ENCODE measurements around the gene TMEM273.

The TMEM273 gene

DNA sequence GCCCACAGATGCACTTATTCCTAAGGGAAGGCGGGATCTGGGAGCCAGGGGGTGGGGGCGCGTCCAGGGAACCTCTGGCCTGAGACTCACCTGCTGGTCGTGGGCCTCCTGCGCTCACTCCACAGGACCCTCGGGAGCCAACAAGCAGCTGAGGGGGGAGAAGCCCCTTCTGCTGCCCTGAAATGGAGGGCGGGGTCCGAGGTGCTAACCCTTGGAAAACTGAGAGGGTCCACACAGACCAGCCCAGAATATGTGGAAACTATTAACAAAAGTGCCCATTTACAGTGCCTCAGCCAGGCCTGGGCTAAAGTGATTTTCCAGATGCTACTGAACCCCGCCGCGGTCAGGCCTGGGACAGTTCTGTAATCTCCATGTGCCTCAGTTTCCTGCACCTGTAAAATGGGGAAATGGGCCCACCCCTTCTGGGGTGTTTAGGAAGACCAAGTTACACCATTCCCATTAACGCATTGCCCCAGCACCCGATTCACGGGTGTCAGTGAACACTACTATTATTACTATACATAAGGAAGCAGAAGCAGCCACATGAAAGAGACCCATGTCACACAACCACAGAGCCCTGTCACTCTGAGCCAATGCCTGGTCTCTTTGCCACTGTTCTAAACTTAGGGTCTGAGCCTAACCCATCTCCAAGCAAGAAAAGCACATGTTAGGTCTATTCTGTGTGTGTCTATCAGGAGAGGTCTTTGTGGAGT is 72.2 kb downstream of the TMEM273 start:
- DNase-seq (ENCODE audit: low read depth), result no peak

DNA sequence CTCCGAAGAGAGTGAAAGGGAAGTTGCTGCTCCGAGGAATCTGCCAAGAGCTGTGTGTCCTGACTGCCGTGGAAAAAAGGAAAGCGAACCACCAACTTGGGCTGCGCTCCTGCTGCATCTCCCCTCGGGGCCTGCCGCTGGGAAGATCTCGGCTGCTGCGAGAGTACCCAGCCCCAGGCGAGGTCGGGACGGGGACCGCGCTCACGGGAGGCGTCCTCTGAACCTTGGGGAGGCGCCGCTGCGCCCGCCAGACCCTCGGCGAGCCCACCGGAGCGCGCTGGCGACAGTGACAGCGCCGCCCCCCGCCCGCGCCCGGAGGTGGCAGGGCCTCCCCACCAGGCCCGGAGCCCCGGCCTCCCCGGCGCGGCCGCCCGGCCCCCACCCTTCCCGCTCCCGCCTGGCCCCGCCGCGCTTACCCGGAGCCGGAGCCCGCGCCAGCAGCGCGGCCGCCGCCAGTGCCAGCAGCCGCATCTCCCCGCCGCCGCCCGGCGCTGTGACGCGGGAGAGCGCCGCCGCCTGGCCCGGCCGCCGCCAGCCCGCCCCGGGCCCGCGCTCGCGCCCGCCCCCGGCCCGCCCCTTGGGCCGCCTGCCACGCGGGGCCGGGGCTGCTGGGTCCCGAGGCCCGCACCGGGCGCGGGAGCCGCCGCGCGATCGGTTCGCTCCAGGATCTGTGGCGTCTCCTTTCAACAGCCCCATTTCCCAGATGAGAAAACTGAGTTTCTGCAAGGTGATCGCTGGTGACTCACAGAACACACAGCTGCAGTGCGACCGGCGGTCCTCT is 73.0 kb downstream of the TMEM273 start, which contains the start of gene VSTM4:
Gene VSTM4 (minus strand): TSS at position 508 of the 781 bp plus-strand sequence. CDS start 37 bp downstream, at position 471.
- no peak for DNase-seq (ENCODE audit: low read depth)

- no peak for DNase-seq (ENCODE audit: low read depth)
Measured at GRCh38 chr10:49114718-49115014, 73.5 kb downstream of the TMEM273 start.

DNA sequence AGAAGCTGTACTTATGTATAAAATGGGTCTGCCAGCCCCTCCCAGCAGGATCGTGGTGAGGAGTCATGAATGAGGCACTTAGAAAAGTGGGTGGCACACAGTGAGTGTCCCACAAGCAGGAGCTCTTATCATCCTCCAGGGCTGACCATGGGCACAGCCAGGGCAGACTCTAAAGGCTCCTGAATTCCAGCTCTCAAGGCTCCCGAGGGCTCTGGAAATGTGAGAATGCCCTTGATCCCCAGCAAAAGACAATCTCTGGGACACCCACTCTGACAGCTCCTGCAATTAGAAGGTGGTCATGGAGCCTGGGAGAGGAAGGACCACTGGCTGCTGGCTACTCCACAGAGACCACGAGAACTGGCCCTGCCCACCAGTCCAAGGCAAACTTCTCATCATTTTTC is 74.5 kb downstream of the TMEM273 start:
- DNase-seq (ENCODE audit: low read depth), result no peak

GRCh38 chr10:49112851-49113250 is 75.3 kb downstream of the TMEM273 start:
- no peak for DNase-seq (ENCODE audit: low read depth)

- no peak for DNase-seq (ENCODE audit: low read depth)
Measured at GRCh38 chr10:49112098-49112497, 76.1 kb downstream of the TMEM273 start.

- DNase-seq (ENCODE audit: low read depth), result no peak
Measured at GRCh38 chr10:49111320-49111698, 76.9 kb downstream of the TMEM273 start.

DNA sequence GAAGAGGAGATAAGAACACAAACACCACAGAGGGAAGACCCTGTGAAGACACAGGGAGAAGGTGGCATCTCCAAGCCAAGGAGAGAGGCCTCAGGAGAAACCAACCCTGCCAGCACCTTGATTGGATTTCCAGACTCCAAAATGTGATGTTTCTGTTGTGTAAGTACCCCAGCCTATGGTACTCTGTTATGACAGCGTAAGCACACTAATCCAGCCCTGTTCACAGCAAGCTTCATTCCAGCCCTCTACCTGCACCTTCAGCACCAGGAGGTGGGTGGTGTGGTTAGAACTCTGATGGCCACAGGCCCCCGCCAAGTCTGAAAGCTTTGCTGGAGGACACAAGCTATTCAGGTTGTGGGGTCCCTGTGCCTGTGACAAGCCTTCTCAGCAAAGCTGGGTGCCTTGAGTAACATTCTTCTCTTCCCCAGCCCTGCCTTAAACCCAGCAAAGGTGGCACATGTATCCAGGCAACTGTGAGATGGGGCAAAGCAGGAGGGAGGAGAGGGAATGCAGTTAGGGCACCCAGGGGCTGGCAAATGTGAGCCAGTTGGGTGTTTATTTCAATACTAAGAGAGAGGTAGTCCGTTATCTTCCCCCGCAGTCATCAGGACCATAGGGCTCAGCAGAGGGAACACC is 77.4 kb downstream of the TMEM273 start:
- DNase-seq (ENCODE audit: low read depth), result no peak

DNA sequence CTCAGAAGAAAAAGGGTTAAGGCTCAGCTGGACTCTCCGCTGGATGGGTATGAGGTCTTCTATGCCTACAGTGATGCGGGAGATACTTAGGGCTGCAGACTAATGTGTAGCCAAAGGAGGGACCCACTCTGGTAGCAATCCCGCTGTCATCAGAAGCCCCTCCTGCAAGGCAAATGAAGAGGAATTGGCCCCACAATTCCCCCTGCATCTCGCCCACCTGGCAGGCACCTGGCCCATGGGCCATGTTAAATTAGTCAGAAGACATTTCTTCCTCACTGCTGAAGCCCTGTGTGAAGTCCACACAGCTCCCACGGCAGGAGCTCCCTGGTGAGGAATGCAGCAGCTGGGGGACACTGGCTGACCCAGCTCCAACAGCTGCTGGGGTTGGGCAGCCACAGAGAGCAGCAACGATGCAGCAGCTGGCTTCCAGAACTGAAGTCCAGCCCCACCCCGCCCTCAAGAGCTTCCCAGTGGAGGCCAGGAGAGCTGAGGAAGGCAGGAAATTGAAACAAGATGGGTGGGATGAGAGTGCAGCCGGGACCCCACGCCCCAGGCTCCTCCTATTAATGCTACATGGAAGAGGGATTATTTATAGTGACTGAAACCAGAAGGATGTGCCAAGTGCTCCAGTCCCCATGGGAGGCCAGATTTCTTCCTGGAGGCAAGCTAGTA is 78.4 kb downstream of the TMEM273 start:
- no peak for DNase-seq (ENCODE audit: low read depth)

DNA sequence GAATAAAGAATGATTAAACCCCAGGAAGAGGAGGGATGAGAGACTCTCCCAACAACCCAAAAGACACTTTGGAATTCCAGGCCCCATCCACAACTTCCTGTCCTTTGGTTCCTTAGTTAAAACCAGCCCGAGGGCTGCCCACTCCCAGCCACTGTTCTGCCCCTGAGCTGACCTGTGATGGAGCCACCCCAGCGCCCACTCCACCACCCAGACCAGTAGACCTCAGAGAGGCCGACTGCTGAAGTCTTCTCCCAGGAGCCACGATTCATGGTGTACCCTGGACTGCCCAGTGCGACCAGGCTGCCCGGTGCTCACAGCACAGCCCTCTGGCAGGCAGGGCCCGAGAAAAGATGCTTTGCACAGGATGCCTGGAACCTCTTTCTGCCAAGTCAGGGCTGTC is 79.5 kb downstream of the TMEM273 start:
- no peak for DNase-seq (ENCODE audit: low read depth)

- no peak for DNase-seq (ENCODE audit: low read depth)
Measured at GRCh38 chr10:49107887-49108267, 80.3 kb downstream of the TMEM273 start.

DNA sequence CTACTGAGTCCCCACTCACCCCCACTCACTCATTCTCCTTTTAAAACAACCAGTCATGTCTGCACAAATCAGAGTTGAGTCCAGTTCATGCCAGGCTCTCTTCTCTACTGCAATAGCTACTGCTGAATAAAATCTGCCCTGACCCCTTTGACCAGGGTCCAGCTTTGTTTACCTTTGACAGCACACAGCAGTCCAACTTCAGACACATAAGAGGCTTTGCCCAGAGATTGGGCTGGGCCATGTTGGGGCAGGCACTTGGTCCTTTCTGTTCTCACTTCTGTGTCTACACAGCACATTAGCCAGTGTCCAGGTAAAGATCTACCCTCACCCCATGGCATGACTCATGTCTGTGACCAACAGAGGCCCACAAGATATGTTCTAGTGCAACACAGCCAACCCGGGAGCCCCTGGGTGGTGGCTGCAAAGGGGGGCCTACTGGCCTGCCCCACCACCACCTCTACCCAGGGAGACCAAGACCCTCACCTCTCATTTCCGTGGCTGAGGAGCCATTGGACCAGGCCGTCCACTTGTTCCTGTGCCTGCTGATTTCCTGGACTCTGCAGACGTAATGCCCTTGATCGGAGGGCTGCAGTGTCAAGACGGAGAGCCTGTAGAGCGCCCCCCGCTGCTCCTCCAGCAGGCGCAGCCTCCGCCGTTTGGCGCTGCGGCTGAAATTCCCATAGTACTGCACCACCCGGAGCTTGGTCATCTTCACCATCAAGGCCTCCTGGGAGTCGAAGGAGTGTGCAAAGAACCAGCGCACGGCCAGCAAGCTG is 80.9 kb downstream of the TMEM273 start:
- no peak for DNase-seq (ENCODE audit: low read depth)

DNA sequence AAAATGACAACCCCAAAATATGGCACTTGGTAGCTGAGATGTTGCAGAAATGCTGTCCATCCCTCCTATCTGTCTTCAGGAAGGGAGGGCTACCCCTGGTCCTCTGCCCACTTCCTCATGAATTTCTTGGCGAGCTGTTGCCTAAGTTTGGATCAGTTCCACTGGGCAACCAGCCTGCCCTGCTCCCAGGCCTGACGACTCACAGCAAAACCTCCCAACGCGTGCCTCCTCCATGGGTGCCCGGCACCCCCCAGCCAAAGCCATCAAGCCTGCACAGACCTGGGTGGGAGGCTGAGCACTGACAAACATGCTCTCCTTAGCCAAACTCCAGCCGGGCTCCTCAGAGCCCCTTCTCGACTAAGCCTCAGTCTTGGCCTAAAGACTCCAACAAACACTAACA is 81.7 kb downstream of the TMEM273 start:
- no peak for DNase-seq (ENCODE audit: low read depth)

GRCh38 chr10:49105076-49105475 is 83.1 kb downstream of the TMEM273 start:
- no peak for DNase-seq (ENCODE audit: low read depth)
